Hematopoietic multipotent progenitor cell treated with erythropoietin and hydrocortisone succinate and interleukin-3 and kit ligand, for 8 days (in vitro differentiated cells): ENCODE results near the gene IFT22.
A peak's percentile ranks its signal among the peaks of the same experiment; 100 is the strongest.
"Not testable (repeated sequence)": the region's sequence is repeated elsewhere in the genome, so short reads cannot be mapped to it uniquely, and the experiment has no call there.

Experiments
- DNase-seq: peaks from one replicate; pipeline ENCODE4 v3.0.0-alpha.2; 2015

Gene IFT22

GRCh38 chr7:101308245-101309085 lies 13.1 kb downstream of the IFT22 start:
- peak; percentile 72 for DNase-seq

GRCh38 chr7:101306307-101306706 lies 15.3 kb downstream of the IFT22 start:
- no peak for DNase-seq

- no peak for DNase-seq
Observed at GRCh38 chr7:101303102-101303701, 18.4 kb downstream of the IFT22 start.

- no peak for DNase-seq
Observed at GRCh38 chr7:101302641-101303101, 18.9 kb downstream of the IFT22 start.

- DNase-seq: no peak
Observed at GRCh38 chr7:101300465-101301376, 20.9 kb downstream of the IFT22 start.

GRCh38 chr7:101299511-101300464 lies 21.8 kb downstream of the IFT22 start:
- no peak for DNase-seq

GRCh38 chr7:101294832-101295121 lies 26.8 kb downstream of the IFT22 start:
- no peak for DNase-seq

- DNase-seq: no peak
Observed at GRCh38 chr7:101294039-101294831, 27.4 kb downstream of the IFT22 start.

- DNase-seq: not testable (repeated sequence)
Observed at GRCh38 chr7:101293069-101294021, 28.3 kb downstream of the IFT22 start.

- DNase-seq: not testable (repeated sequence)
Observed at GRCh38 chr7:101292566-101292965, 29.0 kb downstream of the IFT22 start.

GRCh38 chr7:101290186-101291037 lies 31.2 kb downstream of the IFT22 start:
- peak; percentile 38 for DNase-seq

GRCh38 chr7:101289687-101290086 lies 31.9 kb downstream of the IFT22 start:
- not testable (repeated sequence) for DNase-seq

GRCh38 chr7:101288439-101288838 lies 33.2 kb downstream of the IFT22 start:
- no peak for DNase-seq

- no peak for DNase-seq
Observed at GRCh38 chr7:101287032-101287431, 34.6 kb downstream of the IFT22 start.

- not testable (repeated sequence) for DNase-seq
Observed at GRCh38 chr7:101285880-101286279, 35.7 kb downstream of the IFT22 start.

GRCh38 chr7:101285171-101285570 lies 36.4 kb downstream of the IFT22 start:
- DNase-seq: no peak

GRCh38 chr7:101280912-101281311 lies 40.7 kb downstream of the IFT22 start:
- not testable (repeated sequence) for DNase-seq

GRCh38 chr7:101278461-101279292 lies 42.9 kb downstream of the IFT22 start:
- DNase-seq: no peak
